ENCODE measurements around the gene NUDT22.

Gene NUDT22

DNA sequence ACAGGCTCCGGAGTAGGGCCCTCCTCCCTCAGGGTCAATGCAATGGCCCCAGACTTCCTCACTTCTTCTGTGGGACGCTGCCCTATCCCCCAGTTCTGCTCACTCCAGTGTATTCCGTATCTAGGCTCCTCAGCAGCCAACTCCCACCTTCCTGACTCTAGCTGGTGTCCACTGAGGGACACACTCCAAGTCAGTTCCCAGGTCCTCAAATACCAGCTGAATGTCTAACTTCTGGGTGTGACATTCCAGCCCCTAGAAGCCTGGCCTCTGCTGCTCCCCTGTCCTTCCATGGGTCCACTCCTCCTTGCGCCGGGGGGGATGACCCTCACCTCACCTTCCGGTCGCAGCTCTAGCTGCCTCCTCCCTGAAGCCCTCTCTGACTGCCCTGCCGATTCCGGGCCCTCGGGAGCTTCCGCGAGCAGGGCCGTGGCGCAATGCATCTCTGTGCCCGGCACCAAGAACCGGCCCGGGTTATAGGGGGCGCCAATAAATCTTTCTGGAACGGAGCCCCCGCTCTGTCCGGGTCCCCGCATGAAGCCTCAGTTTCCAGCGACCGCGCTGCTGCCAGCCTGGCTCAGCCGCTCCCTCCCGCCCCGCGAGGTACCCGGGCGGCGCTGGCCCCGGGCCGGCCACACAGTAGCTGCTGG is 42.9 kb downstream of the NUDT22 start:
- Histone ChIP-seq H3K36me3 (replicated peaks) (peaks cover 32% of the 10 kb centered on the region), H3K4me3 (ENCODE audit: low read depth, low read length) (peak overlapping the region; percentile 75), H3K27me3 (replicated peaks) (no peaks in the 10 kb centered on the region), H3K27ac (peak overlapping the region; percentile 66)
- TF ChIP-seq, protein P1, sequence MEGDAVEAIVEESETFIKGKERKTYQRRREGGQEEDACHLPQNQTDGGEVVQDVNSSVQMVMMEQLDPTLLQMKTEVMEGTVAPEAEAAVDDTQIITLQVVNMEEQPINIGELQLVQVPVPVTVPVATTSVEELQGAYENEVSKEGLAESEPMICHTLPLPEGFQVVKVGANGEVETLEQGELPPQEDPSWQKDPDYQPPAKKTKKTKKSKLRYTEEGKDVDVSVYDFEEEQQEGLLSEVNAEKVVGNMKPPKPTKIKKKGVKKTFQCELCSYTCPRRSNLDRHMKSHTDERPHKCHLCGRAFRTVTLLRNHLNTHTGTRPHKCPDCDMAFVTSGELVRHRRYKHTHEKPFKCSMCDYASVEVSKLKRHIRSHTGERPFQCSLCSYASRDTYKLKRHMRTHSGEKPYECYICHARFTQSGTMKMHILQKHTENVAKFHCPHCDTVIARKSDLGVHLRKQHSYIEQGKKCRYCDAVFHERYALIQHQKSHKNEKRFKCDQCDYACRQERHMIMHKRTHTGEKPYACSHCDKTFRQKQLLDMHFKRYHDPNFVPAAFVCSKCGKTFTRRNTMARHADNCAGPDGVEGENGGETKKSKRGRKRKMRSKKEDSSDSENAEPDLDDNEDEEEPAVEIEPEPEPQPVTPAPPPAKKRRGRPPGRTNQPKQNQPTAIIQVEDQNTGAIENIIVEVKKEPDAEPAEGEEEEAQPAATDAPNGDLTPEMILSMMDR (IDR thresholded peaks at IDR 0.05; ENCODE audit: low read depth, low read length, missing control alignments) = no peak
- in situ Hi-C loops (cut with HindIII; ENCODE audit: low pct_ligation_motif_present, low sequenced_read_pairs) = no loop called here
- DNase-seq = peak; percentile 34

DNA sequence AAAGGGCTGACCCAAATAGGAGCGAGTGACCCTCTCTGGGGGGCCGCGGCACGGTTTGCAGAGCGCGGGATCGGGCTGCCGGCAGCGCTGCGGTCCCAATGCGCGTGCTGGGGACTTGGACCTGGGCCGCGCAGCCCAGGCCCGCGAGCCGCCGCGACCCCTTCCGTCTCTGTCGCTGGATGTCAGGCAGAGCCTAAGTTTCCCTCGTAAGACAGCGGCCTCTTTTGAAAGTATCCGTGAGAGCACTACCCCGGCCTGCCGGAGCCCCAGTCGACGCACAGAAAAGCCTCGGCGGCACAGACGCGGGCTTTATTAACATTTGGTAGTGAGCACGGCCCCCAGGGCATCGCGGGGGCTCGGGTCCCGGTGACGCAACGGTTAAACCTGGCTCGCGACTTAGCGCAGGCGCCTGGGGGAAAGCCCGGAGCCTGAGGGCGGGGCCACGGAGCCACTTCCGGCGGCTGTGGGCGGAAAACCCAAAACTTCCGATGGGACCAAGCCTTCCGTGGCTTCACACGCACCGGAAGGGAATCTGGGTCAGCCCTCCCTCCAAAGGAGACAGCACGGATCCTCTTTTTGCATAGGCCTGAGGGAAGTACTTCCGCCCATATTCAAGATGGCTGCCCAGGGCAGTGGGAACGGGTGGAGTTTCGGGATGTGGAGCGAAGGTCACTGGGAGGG is 43.6 kb downstream of the NUDT22 start:
- Histone ChIP-seq H3K27me3 (replicated peaks) (no peaks in the 10 kb centered on the region), H3K4me3 (ENCODE audit: low read depth, low read length) (peak overlapping the region; percentile 75), H3K36me3 (replicated peaks) (peaks cover 25% of the 10 kb centered on the region), H3K27ac (peak overlapping the region; percentile 88)
- TF ChIP-seq, protein P1 (IDR thresholded peaks at IDR 0.05; ENCODE audit: low read depth, low read length, missing control alignments) = no peak
- in situ Hi-C loops (cut with HindIII; ENCODE audit: low pct_ligation_motif_present, low sequenced_read_pairs) = no loop called here
- DNase-seq = peak; percentile 99

DNA sequence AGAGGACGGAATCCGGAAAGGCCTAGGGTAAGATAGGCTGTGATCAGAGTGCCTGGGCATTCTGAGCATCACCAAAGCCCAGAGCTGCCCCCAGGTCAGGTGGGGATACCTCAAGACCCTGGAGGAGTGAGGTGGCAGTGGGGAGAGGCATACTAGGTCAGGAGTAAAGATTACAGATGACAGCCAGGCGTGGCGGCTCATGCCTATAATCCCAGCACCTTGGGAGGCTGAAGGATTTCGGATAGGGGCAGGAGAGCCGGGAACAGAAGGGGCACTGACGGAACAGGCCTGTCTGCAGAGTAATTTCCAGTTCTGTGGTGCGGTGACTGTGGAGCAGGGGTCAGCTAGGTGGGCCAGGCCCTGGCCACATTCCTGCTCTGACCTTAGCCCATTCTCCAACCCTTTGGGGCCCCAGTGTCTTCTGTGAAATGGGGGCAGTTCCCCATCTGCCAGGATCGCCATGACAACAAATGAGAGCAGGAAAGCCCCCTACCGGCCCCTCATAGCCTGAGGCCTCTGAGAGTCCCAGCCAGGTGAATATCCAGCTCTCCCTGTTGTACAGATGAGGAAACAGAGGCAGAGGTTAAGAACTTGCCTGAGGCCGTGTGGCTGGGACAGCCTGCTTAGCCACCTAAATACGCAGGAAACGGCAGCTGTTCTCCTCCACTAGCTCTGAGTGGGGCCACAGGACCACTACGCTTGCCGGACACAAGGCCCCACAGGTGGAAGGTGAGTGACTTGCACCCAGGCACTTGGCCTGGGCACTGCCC is 49.1 kb downstream of the NUDT22 start:
- no peaks in the 10 kb centered on the region for H3K27me3 ChIP-seq (replicated peaks)
- no peak for DNase-seq
- in situ Hi-C loops (cut with HindIII; ENCODE audit: low pct_ligation_motif_present, low sequenced_read_pairs) = no loop called here
- H3K27ac ChIP-seq = no peak overlapping the region
- H3K36me3 ChIP-seq (replicated peaks) = peaks cover 2% of the 10 kb centered on the region
- H3K4me3 ChIP-seq (ENCODE audit: low read depth, low read length) = no peak overlapping the region
- TF ChIP-seq, protein P1 (IDR thresholded peaks at IDR 0.05; ENCODE audit: low read depth, low read length, missing control alignments) = no peak

DNA sequence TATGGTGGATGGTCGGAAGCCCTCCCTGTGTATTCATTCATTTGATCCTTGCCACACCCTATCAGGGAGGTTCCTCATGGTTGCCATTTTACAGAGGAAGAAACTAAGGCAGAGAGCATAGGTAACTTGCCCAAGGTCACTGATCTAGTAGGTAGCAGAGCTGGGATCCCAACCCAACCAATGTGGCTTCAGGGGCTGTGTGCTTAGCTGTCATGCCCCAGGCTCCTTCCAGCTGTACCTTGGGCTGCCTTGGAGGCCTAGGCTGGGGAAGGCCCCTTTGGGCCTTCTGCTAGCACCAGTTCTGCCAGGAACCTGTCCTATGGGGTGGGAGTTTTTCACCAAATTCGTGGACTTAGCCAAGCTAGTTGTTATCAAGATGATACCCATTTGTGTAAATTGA is 49.8 kb downstream of the NUDT22 start:
- H3K4me3 ChIP-seq (ENCODE audit: low read depth, low read length) = no peak overlapping the region
- in situ Hi-C loops (cut with HindIII; ENCODE audit: low pct_ligation_motif_present, low sequenced_read_pairs) = no loop called here
- TF ChIP-seq, protein P1 (IDR thresholded peaks at IDR 0.05; ENCODE audit: low read depth, low read length, missing control alignments) = no peak
- no peak overlapping the region for H3K27ac ChIP-seq
- H3K36me3 ChIP-seq (replicated peaks) = peaks cover 2% of the 10 kb centered on the region
- no peak for DNase-seq
- no peaks in the 10 kb centered on the region for H3K27me3 ChIP-seq (replicated peaks)

DNA sequence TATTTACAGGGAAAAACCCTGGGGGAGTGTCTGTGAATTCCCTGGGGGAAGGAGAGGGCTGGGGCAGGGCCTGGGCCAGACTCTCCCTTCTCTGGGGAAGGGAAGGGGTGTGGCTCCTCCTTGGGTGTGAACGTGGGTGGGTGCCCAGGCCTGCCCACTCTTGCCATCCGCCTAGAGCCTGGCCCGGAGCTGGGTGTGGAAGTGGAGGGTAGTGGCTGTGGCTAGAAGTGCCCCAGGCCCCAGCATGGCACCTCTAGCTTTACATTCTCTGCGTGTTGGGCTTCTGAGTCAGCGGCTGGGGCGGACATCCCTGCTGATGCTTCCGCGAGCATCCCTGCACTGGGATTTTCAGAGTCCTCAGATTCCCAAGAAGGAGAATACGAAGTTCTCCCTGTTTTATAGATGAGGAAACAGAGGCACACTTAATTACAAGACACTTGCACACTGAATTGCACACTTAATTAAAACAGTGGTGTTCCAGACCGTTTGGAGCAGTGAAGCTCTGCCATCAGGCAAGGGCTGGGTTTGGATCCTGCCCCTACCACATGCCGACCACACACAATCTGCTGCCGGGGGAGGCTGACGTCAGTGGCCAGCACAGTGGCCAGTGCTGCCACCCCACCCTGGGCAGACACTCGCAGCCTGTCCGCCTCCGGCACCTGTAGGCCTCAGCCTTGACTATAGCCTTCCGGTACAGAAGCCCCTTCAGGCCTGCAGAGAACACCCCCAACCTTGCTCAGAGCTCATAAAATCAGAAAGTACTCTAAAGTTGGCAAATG is 50.8 kb downstream of the NUDT22 start:
- peak; percentile 56 for DNase-seq
- TF ChIP-seq, protein P1 (IDR thresholded peaks at IDR 0.05; ENCODE audit: low read depth, low read length, missing control alignments) = no peak
- no peaks in the 10 kb centered on the region for H3K27me3 ChIP-seq (replicated peaks)
- peak overlapping the region; percentile 66 for H3K27ac ChIP-seq
- H3K4me3 ChIP-seq (ENCODE audit: low read depth, low read length) = no peak overlapping the region
- in situ Hi-C loops (cut with HindIII; ENCODE audit: low pct_ligation_motif_present, low sequenced_read_pairs) = no loop called here
- H3K36me3 ChIP-seq (replicated peaks) = peaks cover 2% of the 10 kb centered on the region

Data from brain microvascular endothelial cell (primary cell).